Stimulated activated CD4-positive, alpha-beta T cell treated with anti-CD3 and anti-CD28 coated beads, Interleukin-1b, Interleukin-23, amount 100 ng/mL, for 4 hours (primary cell): ENCODE results near the gene SLC4A8.
"Not testable (repeated sequence)": the region's sequence is repeated elsewhere in the genome, so short reads cannot be mapped to it uniquely, and the experiment has no call there.

Experiments
- DNase-seq, 2 donors: peaks; one replicate each; pipeline ENCODE4 v3.0.0-alpha.2; 2020; ENCODE audit warnings: low read depth in 2 of 2

SLC4A8 gene

GRCh38 chr12:51429700-51430099 lies 5.1 kb downstream of the SLC4A8 start:
- DNase-seq, result no peak

GRCh38 chr12:51430196-51430895 lies 5.7 kb downstream of the SLC4A8 start:
- no peak for DNase-seq

GRCh38 chr12:51432921-51433320 lies 8.3 kb downstream of the SLC4A8 start:
- no peak for DNase-seq

- no peak for DNase-seq
Observed at GRCh38 chr12:51434305-51434704, 9.7 kb downstream of the SLC4A8 start.

GRCh38 chr12:51437431-51437830 lies 12.8 kb downstream of the SLC4A8 start:
- DNase-seq, result no peak

GRCh38 chr12:51439330-51439729 lies 14.7 kb downstream of the SLC4A8 start:
- no peak for DNase-seq

GRCh38 chr12:51441583-51441982 lies 17.0 kb downstream of the SLC4A8 start:
- DNase-seq, result no peak

GRCh38 chr12:51442324-51442723 lies 17.7 kb downstream of the SLC4A8 start:
- DNase-seq, result no peak

GRCh38 chr12:51443573-51443972 lies 18.9 kb downstream of the SLC4A8 start:
- no peak for DNase-seq

- DNase-seq, result no peak
Observed at GRCh38 chr12:51448618-51449256, 24.1 kb downstream of the SLC4A8 start.

- DNase-seq, result no peak
Observed at GRCh38 chr12:51449580-51450246, 25.1 kb downstream of the SLC4A8 start.

- DNase-seq, result no peak
Observed at GRCh38 chr12:51450333-51450732, 25.7 kb downstream of the SLC4A8 start.

- DNase-seq, result no peak
Observed at GRCh38 chr12:51450806-51451205, 26.2 kb downstream of the SLC4A8 start.

GRCh38 chr12:51454016-51454415 lies 29.4 kb downstream of the SLC4A8 start:
- not testable (repeated sequence) for DNase-seq

- not testable (repeated sequence) for DNase-seq
Observed at GRCh38 chr12:51455050-51455449, 30.4 kb downstream of the SLC4A8 start.

GRCh38 chr12:51458635-51459034 lies 34.0 kb downstream of the SLC4A8 start:
- DNase-seq, result no peak

- DNase-seq, result no peak
Observed at GRCh38 chr12:51460519-51460918, 35.9 kb downstream of the SLC4A8 start.

GRCh38 chr12:51465491-51465890 lies 40.9 kb downstream of the SLC4A8 start:
- no peak for DNase-seq

GRCh38 chr12:51470116-51470515 lies 45.5 kb downstream of the SLC4A8 start:
- no peak for DNase-seq

- no peak for DNase-seq
Observed at GRCh38 chr12:51471111-51471864, 46.7 kb downstream of the SLC4A8 start.

- no peak for DNase-seq
Observed at GRCh38 chr12:51472984-51473383, 48.4 kb downstream of the SLC4A8 start.

GRCh38 chr12:51473947-51474346 lies 49.3 kb downstream of the SLC4A8 start:
- no peak for DNase-seq
